Cardiac muscle cell (in vitro differentiated cells and primary cell): ENCODE results near the gene TFR2. TPM values are rescaled to one million over a fixed set of nuclear protein-coding genes. Genes with fewer than 3 reads are reported as not detected.

ENCODE experiments used
- DNase-seq, 2 donors: peaks; one replicate each; pipeline versions ENCODE4 v3.0.0 to v3.0.0-alpha.2; 2010 to 2017; ENCODE audit warnings: low read depth in 1 of 2, low spot score in 1 of 2
- H3K27ac ChIP-seq: fragments of 200-600 bp; sonication (generic); 2 replicates; pipeline ENCODE4 v1.5.1; 2016
- H3K27me3 ChIP-seq: fragments of 200-600 bp; sonication (generic); 2 replicates; pipeline ENCODE4 v1.6.0; 2016; ENCODE audit warnings: control low read depth
- H3K36me3 ChIP-seq: fragments of 200-600 bp; sonication (generic); 2 replicates; pipeline ENCODE4 v1.5.1; 2016; ENCODE audit warnings: control low read depth
- H3K4me1 ChIP-seq: fragments of 200-600 bp; sonication (generic); 2 replicates; pipeline ENCODE4 v1.8.1; 2017; ENCODE audit warnings: low read depth, mild to moderate bottlenecking, mixed run types
- H3K4me3 ChIP-seq: fragments of 200-600 bp; sonication (generic); 2 replicates; pipeline ENCODE4 v1.5.1; 2016; ENCODE audit warnings: mild to moderate bottlenecking
- H3K9me3 ChIP-seq: fragments of 200-600 bp; sonication (generic); 2 replicates; pipeline ENCODE4 v1.5.1; 2017; ENCODE audit warnings: low read depth, mild to moderate bottlenecking, control low read depth
- polyA plus RNA-seq: library from polyadenylated mRNA; unstranded; fragments of >200 nt; fragmentation: Nextera tagmentation; extraction: Ambion mirVana; gene quantifications from 2 replicates; pipeline ENCODE4 v1.2.1, GENCODE V29; 2016
- total RNA-seq: library from RNA; depleted of rRNA; stranded (reverse); fragments of >200 nt; gene quantifications from 2 replicates; pipeline ENCODE4 v1.2.3, GENCODE V29; 2016
- TF ChIP-seq, protein P1 (sequence below): IDR thresholded peaks from 2 replicates; pipeline ENCODE4 v1.5.1; 2012; ENCODE audit warnings: low read depth, mild to moderate bottlenecking, low read length

The TFR2 gene
- total and polyA plus RNA-seq, 2 experiments from 2014 or later, result 0.89 TPM; not detected in 1

- peaks cover 25% of the 10 kb centered on the region for H3K36me3 ChIP-seq
- peaks cover 19% of the 10 kb centered on the region for H3K4me1 ChIP-seq
- no peaks in the 10 kb centered on the region for H3K27me3 ChIP-seq
- TF ChIP-seq, protein P1, sequence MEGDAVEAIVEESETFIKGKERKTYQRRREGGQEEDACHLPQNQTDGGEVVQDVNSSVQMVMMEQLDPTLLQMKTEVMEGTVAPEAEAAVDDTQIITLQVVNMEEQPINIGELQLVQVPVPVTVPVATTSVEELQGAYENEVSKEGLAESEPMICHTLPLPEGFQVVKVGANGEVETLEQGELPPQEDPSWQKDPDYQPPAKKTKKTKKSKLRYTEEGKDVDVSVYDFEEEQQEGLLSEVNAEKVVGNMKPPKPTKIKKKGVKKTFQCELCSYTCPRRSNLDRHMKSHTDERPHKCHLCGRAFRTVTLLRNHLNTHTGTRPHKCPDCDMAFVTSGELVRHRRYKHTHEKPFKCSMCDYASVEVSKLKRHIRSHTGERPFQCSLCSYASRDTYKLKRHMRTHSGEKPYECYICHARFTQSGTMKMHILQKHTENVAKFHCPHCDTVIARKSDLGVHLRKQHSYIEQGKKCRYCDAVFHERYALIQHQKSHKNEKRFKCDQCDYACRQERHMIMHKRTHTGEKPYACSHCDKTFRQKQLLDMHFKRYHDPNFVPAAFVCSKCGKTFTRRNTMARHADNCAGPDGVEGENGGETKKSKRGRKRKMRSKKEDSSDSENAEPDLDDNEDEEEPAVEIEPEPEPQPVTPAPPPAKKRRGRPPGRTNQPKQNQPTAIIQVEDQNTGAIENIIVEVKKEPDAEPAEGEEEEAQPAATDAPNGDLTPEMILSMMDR, result no peak
- no peaks in the 10 kb centered on the region for H3K9me3 ChIP-seq
- H3K27ac ChIP-seq, result peak overlapping the region; percentile 95
- no peak for DNase-seq
- no peak overlapping the region for H3K4me3 ChIP-seq
These were observed 58.7 kb downstream of the TFR2 start for GRCh38 chr7:100582650-100583049.

DNA sequence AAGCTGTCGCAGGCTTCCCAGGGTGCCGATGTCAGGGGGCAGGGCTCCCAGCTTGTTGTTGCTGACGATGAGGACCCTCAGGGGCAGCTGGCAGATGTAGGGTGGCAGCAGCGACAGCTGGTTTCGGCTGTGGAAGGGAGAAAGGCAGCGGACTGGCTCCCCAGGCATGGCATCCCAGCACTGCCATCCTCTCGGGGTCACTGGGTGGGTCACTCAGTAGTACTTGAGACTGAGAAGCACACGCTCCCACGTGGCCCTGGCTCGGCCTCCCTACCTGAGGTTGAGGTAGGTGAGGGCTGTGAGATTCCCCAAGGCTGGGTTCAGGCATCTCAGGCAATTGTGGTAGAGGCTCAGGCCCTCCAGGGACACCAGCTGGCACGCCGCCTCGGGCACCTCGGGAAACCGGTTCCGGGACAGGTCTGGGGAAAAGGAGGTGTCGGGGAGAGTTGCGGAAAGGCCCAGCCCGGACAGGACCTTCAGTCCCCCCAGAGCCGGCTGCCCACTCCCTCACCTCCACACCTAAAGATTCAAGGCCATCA is 59.2 kb downstream of the TFR2 start:
- Histone ChIP-seq H3K27me3 (no peaks in the 10 kb centered on the region), H3K4me3 (no peak overlapping the region), H3K4me1 (peaks cover 19% of the 10 kb centered on the region), H3K36me3 (peaks cover 28% of the 10 kb centered on the region), H3K27ac (peak overlapping the region; percentile 95), H3K9me3 (no peaks in the 10 kb centered on the region)
- no peak for DNase-seq
- TF ChIP-seq, protein P1, result no peak

DNA sequence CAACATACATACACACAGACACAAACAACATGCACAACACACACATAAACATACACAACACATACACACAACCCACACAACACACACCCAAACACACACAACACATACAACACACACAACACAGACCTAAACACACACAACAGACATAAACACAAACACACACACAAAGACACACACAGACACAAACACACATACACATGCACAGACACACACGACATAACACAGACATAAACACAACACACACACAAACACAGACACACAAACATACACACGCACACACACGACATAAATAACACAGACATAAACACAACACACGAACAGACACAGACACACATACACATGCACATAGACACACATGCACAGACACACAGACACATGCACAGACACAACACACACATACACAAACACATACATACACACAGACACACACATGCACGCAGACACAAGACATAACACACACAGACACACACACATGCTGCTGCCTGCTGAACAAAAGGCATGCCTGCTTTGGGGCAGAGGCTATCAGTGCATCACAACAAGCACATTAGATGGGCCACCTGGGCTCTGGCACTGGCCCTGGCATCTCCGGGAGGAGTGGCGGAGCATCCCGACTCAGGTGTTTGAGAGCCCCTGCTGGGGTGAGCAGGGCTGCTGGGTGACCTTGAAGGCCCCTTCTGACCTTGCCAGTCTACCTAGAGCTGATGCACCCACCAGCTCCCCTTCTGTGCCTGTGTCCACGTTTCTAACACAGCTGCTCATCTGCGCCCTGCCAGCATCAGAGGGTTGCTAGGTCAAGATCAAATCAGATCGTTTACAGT is 60.7 kb downstream of the TFR2 start:
- Histone ChIP-seq H3K27me3 (no peaks in the 10 kb centered on the region), H3K9me3 (no peaks in the 10 kb centered on the region), H3K36me3 (peaks cover 28% of the 10 kb centered on the region), H3K27ac (no peak overlapping the region), H3K4me1 (peaks cover 19% of the 10 kb centered on the region), H3K4me3 (no peak overlapping the region)
- DNase-seq, result no peak
- TF ChIP-seq, protein P1, result no peak

GRCh38 chr7:100578246-100579183 is 62.8 kb downstream of the TFR2 start:
- no peak overlapping the region for H3K4me3 ChIP-seq
- no peaks in the 10 kb centered on the region for H3K27me3 ChIP-seq
- H3K9me3 ChIP-seq, result no peaks in the 10 kb centered on the region
- DNase-seq, result no peak
- no peak overlapping the region for H3K27ac ChIP-seq
- peaks cover 10% of the 10 kb centered on the region for H3K4me1 ChIP-seq
- H3K36me3 ChIP-seq, result peaks cover 28% of the 10 kb centered on the region
- TF ChIP-seq, protein P1, result no peak

GRCh38 chr7:100577507-100577906 is 63.8 kb downstream of the TFR2 start:
- TF ChIP-seq, protein P1, result no peak
- H3K36me3 ChIP-seq, result peaks cover 28% of the 10 kb centered on the region

More at GRCh38 chr7:100577507-100577906, 63.8 kb downstream of the TFR2 start:
- H3K27ac ChIP-seq, result no peak overlapping the region
- DNase-seq, result no peak
- H3K27me3 ChIP-seq, result no peaks in the 10 kb centered on the region
- peaks cover under 1% of the 10 kb centered on the region for H3K4me1 ChIP-seq
- no peaks in the 10 kb centered on the region for H3K9me3 ChIP-seq
- no peak overlapping the region for H3K4me3 ChIP-seq
